CD14-positive monocyte (primary cell): ENCODE measurements around the gene ITGA2. TPM values are rescaled to one million over a fixed set of nuclear protein-coding genes. Genes with fewer than 3 reads are reported as not detected.

Experiments
- DNase-seq, 3 donors: peaks; one replicate each; pipeline ENCODE4 v3.0.0-alpha.2; 2011 to 2022
- H2AFZ ChIP-seq: 2 replicates; pipeline ENCODE4 v1.6.0; 2012; ENCODE audit warnings: mild to moderate bottlenecking, low read depth, low read length, inconsistent platforms; ENCODE audit not compliant: insufficient read depth, poor library complexity, severe bottlenecking
- H3K27ac ChIP-seq, 2 donors: 1 replicate in 1 of 2; 2 replicates in 1 of 2; pipeline ENCODE4 v1.5.1; 2012 to 2013; ENCODE audit warnings: low read length in 2 of 2, control low read depth in 1 of 2, inconsistent platforms in 1 of 2, low read depth in 1 of 2, mild to moderate bottlenecking in 1 of 2
- H3K27me3 ChIP-seq, 2 donors: one replicate each; pipeline versions ENCODE4 v1.6.0 to v1.6.1; 2011 to 2013; ENCODE audit warnings: low read length in 2 of 2; ENCODE audit not compliant: control insufficient read depth in 2 of 2, insufficient read depth in 2 of 2
- H3K36me3 ChIP-seq, 2 donors: replicated peaks in 1 of 2; 1 replicate in 1 of 2; 2 replicates in 1 of 2; pipeline versions ENCODE4 v1.5.1 to v1.6.1; 2012 to 2013; ENCODE audit warnings: low read length in 2 of 2, control low read depth in 1 of 2, inconsistent platforms in 1 of 2, mild to moderate bottlenecking in 1 of 2; ENCODE audit not compliant: insufficient read depth in 2 of 2, control insufficient read depth in 1 of 2
- H3K4me1 ChIP-seq, 2 donors: 1 replicate in 1 of 2; 2 replicates in 1 of 2; pipeline versions ENCODE4 v1.5.1 to v1.6.1; 2012 to 2013; ENCODE audit warnings: low read length in 2 of 2, control low read depth in 1 of 2, inconsistent platforms in 1 of 2, mild to moderate bottlenecking in 1 of 2, moderate library complexity in 1 of 2; ENCODE audit not compliant: insufficient read depth in 2 of 2, control insufficient read depth in 1 of 2
- H3K4me2 ChIP-seq: replicated peaks from 2 replicates; pipeline ENCODE3; 2012; ENCODE audit warnings: low read length, moderate library complexity, mild to moderate bottlenecking; ENCODE audit not compliant: poor library complexity, severe bottlenecking; ENCODE audit errors: extremely low read depth
- H3K4me3 ChIP-seq, 3 experiments: fragments of 200-600 bp in 1 of 3; sonication (generic) in 1 of 3; replicated peaks in 1 of 3; 1 replicate in 2 of 3; 2 replicates in 1 of 3; pipeline ENCODE4 v1.5.1; 2011 to 2013; ENCODE audit warnings: low read length in 3 of 3, mild to moderate bottlenecking in 3 of 3, control low read depth in 2 of 3, low read depth in 2 of 3, inconsistent platforms in 1 of 3, moderate library complexity in 1 of 3
- H3K79me2 ChIP-seq: 2 replicates; pipeline ENCODE4 v1.6.0; 2012; ENCODE audit warnings: mild to moderate bottlenecking, control low read depth, inconsistent platforms, low read length, moderate library complexity; ENCODE audit not compliant: insufficient read depth
- H3K9ac ChIP-seq: 2 replicates; pipeline ENCODE4 v1.6.0; 2017; ENCODE audit warnings: low read length, mild to moderate bottlenecking; ENCODE audit not compliant: insufficient read depth, poor library complexity, severe bottlenecking
- H3K9me3 ChIP-seq, 2 donors: replicated peaks in 1 of 2; 1 replicate in 1 of 2; 2 replicates in 1 of 2; pipeline versions ENCODE4 v1.5.1 to v1.6.1; 2012 to 2013; ENCODE audit warnings: low read length in 2 of 2, control low read depth in 1 of 2; ENCODE audit not compliant: control insufficient read depth in 1 of 2, insufficient read depth in 1 of 2
- H4K20me1 ChIP-seq: 2 replicates; pipeline ENCODE4 v1.6.0; 2012; ENCODE audit warnings: mild to moderate bottlenecking, low read length, control low read depth, moderate library complexity; ENCODE audit not compliant: insufficient read depth
- H3K27ac Mint-ChIP-seq, 7 donors: one replicate each; pipeline ENCODE4 v1.8.0; 2020; ENCODE audit warnings: mild to moderate bottlenecking in 7 of 7, mixed read lengths in 7 of 7, moderate library complexity in 6 of 7, inconsistent platforms in 2 of 7
- H3K27me3 Mint-ChIP-seq, 3 donors: one replicate each; pipeline ENCODE4 v1.8.0; 2021 to 2022; ENCODE audit warnings: low read depth in 3 of 3, mild to moderate bottlenecking in 3 of 3, mixed read lengths in 3 of 3, moderate library complexity in 3 of 3, inconsistent platforms in 1 of 3
- H3K36me3 Mint-ChIP-seq, 2 donors: one replicate each; pipeline ENCODE4 v1.8.0; 2020; ENCODE audit warnings: mixed read lengths in 2 of 2, inconsistent platforms in 1 of 2, mild to moderate bottlenecking in 1 of 2
- H3K4me1 Mint-ChIP-seq: one replicate; pipeline ENCODE4 v1.8.0; 2020; ENCODE audit warnings: mild to moderate bottlenecking, mixed read lengths
- H3K4me3 Mint-ChIP-seq, 2 donors: one replicate each; pipeline ENCODE4 v1.8.0; 2020; ENCODE audit warnings: mild to moderate bottlenecking in 2 of 2, mixed read lengths in 2 of 2, moderate library complexity in 1 of 2
- H3K9me3 Mint-ChIP-seq, 7 donors: one replicate each; pipeline ENCODE4 v1.8.0; 2020 to 2022; ENCODE audit warnings: mixed read lengths in 7 of 7, mild to moderate bottlenecking in 6 of 7, moderate library complexity in 6 of 7, inconsistent platforms in 2 of 7
- CTCF ChIP-seq: fragments of 200-600 bp; IDR thresholded peaks from one replicate; pipeline ENCODE4 v1.8.0; 2022; ENCODE audit warnings: antibody characterized with exemption, mild to moderate bottlenecking
- WGBS: methylation state at CpG from one replicate; pipeline ENCODE4 v1.1.5; 2013; ENCODE audit warnings: missing lambda C conversion rate; ENCODE audit not compliant: insufficient coverage; 5-methylcytosine and 5-hydroxymethylcytosine counted together
- intact Hi-C, 2 donors: fragments of 100-400 bp; cut with micrococcal nuclease; formaldehyde crosslinking; loops; one replicate each; pipeline versions ENCODE4 v1.15.0 to v1.15.1; 2023
- polyA plus RNA-seq, 3 donors: library from polyadenylated mRNA; depleted of rRNA in 1 of 3; unstranded in 2 of 3; stranded (reverse) in 1 of 3; fragments of 300-500 nt in 2 of 3; fragments of >200 nt in 1 of 3; fragmentation: Illumina TruSeq in 2 of 3; gene quantifications; 1 replicate in 2 of 3; 2 replicates in 1 of 3; pipeline ENCODE4 v1.2.3, GENCODE V29; 2012 to 2021

ITGA2 gene
- polyA plus RNA-seq, 3 donors = not detected

- Histone ChIP-seq H3K4me3 (no peak overlapping the region), H2AFZ (no peak overlapping the region), H3K36me3 (no peaks in the 10 kb centered on the region), H4K20me1 (no peaks in the 10 kb centered on the region), H3K9ac (no peak overlapping the region), H3K27ac (no peak overlapping the region), H3K27me3 (no peaks in the 10 kb centered on the region), H3K9me3 (peaks cover 10 to 20% of the 10 kb centered on the region in 2 donors), H3K4me2 (no peak overlapping the region), H3K4me1 (no peaks in the 10 kb centered on the region), H3K79me2 (no peaks in the 10 kb centered on the region)
- H3K27ac Mint-ChIP-seq = no peak overlapping the region
- TF ChIP-seq CTCF = no peak
- no peak for DNase-seq
- H3K4me1 Mint-ChIP-seq = no peaks in the 10 kb centered on the region
- peaks cover 0 to 2% (median 1%) of the 10 kb centered on the region in 3 donors for H3K27me3 Mint-ChIP-seq
- H3K36me3 Mint-ChIP-seq = no peaks in the 10 kb centered on the region
- H3K9me3 Mint-ChIP-seq = peaks cover 6 to 26% (median 15%) of the 10 kb centered on the region in 7 donors
- WGBS = 95% methylated on average over 6 of the region's 7 CpGs
- intact Hi-C loops = no loop called here
- no peak overlapping the region for H3K4me3 Mint-ChIP-seq
Measured at GRCh38 chr5:52977264-52977897, 11.8 kb upstream of the ITGA2 start.

GRCh38 chr5:52981507-52981906 is 7.6 kb upstream of the ITGA2 start:
- Histone ChIP-seq H3K9ac (no peak overlapping the region), H3K4me2 (no peak overlapping the region), H4K20me1 (no peaks in the 10 kb centered on the region), H3K79me2 (no peaks in the 10 kb centered on the region), H3K36me3 (no peaks in the 10 kb centered on the region), H3K4me3 (no peak overlapping the region), H3K27me3 (no peaks in the 10 kb centered on the region), H3K9me3 (peaks cover 7 to 17% of the 10 kb centered on the region in 2 donors), H2AFZ (no peak overlapping the region), H3K4me1 (no peaks in the 10 kb centered on the region), H3K27ac (no peak overlapping the region)
- TF ChIP-seq CTCF = no peak
- no peak for DNase-seq
- Mint-ChIP-seq H3K36me3 (no peaks in the 10 kb centered on the region), H3K27ac (no peak overlapping the region), H3K4me3 (no peak overlapping the region), H3K4me1 (no peaks in the 10 kb centered on the region), H3K9me3 (peaks cover 2 to 16% (median 9%) of the 10 kb centered on the region in 7 donors), H3K27me3 (peaks cover under 1 to 9% (median 2%) of the 10 kb centered on the region in 3 donors)
- 94% methylated on average over 2 of the region's 4 CpGs for WGBS
- intact Hi-C loops = no loop called here
